Measurements from ENCODE around the gene SLC19A2. TPM values are rescaled to one million over a fixed set of nuclear protein-coding genes. Genes with fewer than 3 reads are reported as not detected.
A peak's percentile ranks its signal among the peaks of the same experiment; 100 is the strongest.

SLC19A2 gene
- total RNA-seq, 2 experiments from 2014 or later = 6.2 to 6.5 TPM

- DNase-seq = no peak
- Mint-ChIP-seq H3K36me3 (no peaks in the 10 kb centered on the region), H3K4me1 (no peaks in the 10 kb centered on the region), H3K27ac (no peak overlapping the region), H3K9me3 (no peaks in the 10 kb centered on the region), H3K4me3 (no peak overlapping the region), H3K27me3 (no peaks in the 10 kb centered on the region)
Measured at GRCh38 chr1:169468982-169469381, 16.8 kb downstream of the SLC19A2 start.

- DNase-seq = no peak
- Mint-ChIP-seq H3K27me3 (no peaks in the 10 kb centered on the region), H3K4me3 (no peak overlapping the region), H3K27ac (no peak overlapping the region), H3K36me3 (no peaks in the 10 kb centered on the region), H3K9me3 (no peaks in the 10 kb centered on the region), H3K4me1 (no peaks in the 10 kb centered on the region)
Measured at GRCh38 chr1:169466259-169467230, 19.2 kb downstream of the SLC19A2 start.

GRCh38 chr1:169465281-169465680 is 20.5 kb downstream of the SLC19A2 start:
- no peaks in the 10 kb centered on the region for H3K9me3 Mint-ChIP-seq
- no peak overlapping the region for H3K27ac Mint-ChIP-seq
- H3K36me3 Mint-ChIP-seq = peaks cover 4% of the 10 kb centered on the region
- peaks cover 7% of the 10 kb centered on the region for H3K4me1 Mint-ChIP-seq
- no peak overlapping the region for H3K4me3 Mint-ChIP-seq
- H3K27me3 Mint-ChIP-seq = peaks cover 8% of the 10 kb centered on the region
- DNase-seq = no peak

- no peak overlapping the region for H3K27ac Mint-ChIP-seq
- DNase-seq = no peak
- H3K4me3 Mint-ChIP-seq = no peak overlapping the region
- peaks cover 11% of the 10 kb centered on the region for H3K4me1 Mint-ChIP-seq
- peaks cover 12% of the 10 kb centered on the region for H3K27me3 Mint-ChIP-seq
- peaks cover 5% of the 10 kb centered on the region for H3K36me3 Mint-ChIP-seq
- peaks cover under 1% of the 10 kb centered on the region for H3K9me3 Mint-ChIP-seq
Measured at GRCh38 chr1:169462385-169462784, 23.4 kb downstream of the SLC19A2 start.

GRCh38 chr1:169461390-169462000 is 24.2 kb downstream of the SLC19A2 start:
- Mint-ChIP-seq H3K4me3 (no peak overlapping the region), H3K4me1 (peaks cover 11% of the 10 kb centered on the region), H3K27me3 (peaks cover 17% of the 10 kb centered on the region), H3K9me3 (peaks cover 8% of the 10 kb centered on the region), H3K27ac (no peak overlapping the region), H3K36me3 (peaks cover 11% of the 10 kb centered on the region)
- no peak for DNase-seq

GRCh38 chr1:169460191-169460833 is 25.4 kb downstream of the SLC19A2 start:
- Mint-ChIP-seq H3K9me3 (peaks cover 8% of the 10 kb centered on the region), H3K27ac (no peak overlapping the region), H3K4me3 (peak overlapping the region; percentile 38), H3K4me1 (peaks cover 14% of the 10 kb centered on the region), H3K36me3 (peaks cover 14% of the 10 kb centered on the region), H3K27me3 (peaks cover 22% of the 10 kb centered on the region)
- peak; percentile 20 for DNase-seq

GRCh38 chr1:169457443-169457842 is 28.3 kb downstream of the SLC19A2 start:
- H3K27ac Mint-ChIP-seq = no peak overlapping the region
- H3K27me3 Mint-ChIP-seq = peaks cover 26% of the 10 kb centered on the region
- H3K36me3 Mint-ChIP-seq = peaks cover 14% of the 10 kb centered on the region
- no peak for DNase-seq
- H3K4me1 Mint-ChIP-seq = peaks cover 14% of the 10 kb centered on the region
- H3K4me3 Mint-ChIP-seq = no peak overlapping the region
- H3K9me3 Mint-ChIP-seq = peaks cover 8% of the 10 kb centered on the region

GRCh38 chr1:169456029-169456428 is 29.7 kb downstream of the SLC19A2 start:
- peaks cover 11% of the 10 kb centered on the region for H3K4me1 Mint-ChIP-seq
- no peak for DNase-seq
- peaks cover 35% of the 10 kb centered on the region for H3K27me3 Mint-ChIP-seq
- peaks cover 8% of the 10 kb centered on the region for H3K9me3 Mint-ChIP-seq
- H3K27ac Mint-ChIP-seq = no peak overlapping the region
- H3K36me3 Mint-ChIP-seq = peaks cover 10% of the 10 kb centered on the region
- H3K4me3 Mint-ChIP-seq = no peak overlapping the region

GRCh38 chr1:169452921-169453320 is 32.8 kb downstream of the SLC19A2 start:
- Mint-ChIP-seq H3K4me1 (peaks cover 3% of the 10 kb centered on the region), H3K27me3 (peaks cover 25% of the 10 kb centered on the region), H3K27ac (no peak overlapping the region), H3K36me3 (peaks cover 10% of the 10 kb centered on the region), H3K4me3 (no peak overlapping the region), H3K9me3 (peaks cover 8% of the 10 kb centered on the region)
- DNase-seq = no peak

- H3K4me1 Mint-ChIP-seq = peaks cover 3% of the 10 kb centered on the region
- H3K4me3 Mint-ChIP-seq = no peak overlapping the region
- no peak overlapping the region for H3K27ac Mint-ChIP-seq
- peaks cover 3% of the 10 kb centered on the region for H3K9me3 Mint-ChIP-seq
- peaks cover 2% of the 10 kb centered on the region for H3K36me3 Mint-ChIP-seq
- no peak for DNase-seq
- peaks cover 19% of the 10 kb centered on the region for H3K27me3 Mint-ChIP-seq
Measured at GRCh38 chr1:169451218-169451824, 34.4 kb downstream of the SLC19A2 start.

- no peak for DNase-seq
- no peak overlapping the region for H3K27ac Mint-ChIP-seq
- no peaks in the 10 kb centered on the region for H3K36me3 Mint-ChIP-seq
- no peaks in the 10 kb centered on the region for H3K4me1 Mint-ChIP-seq
- peaks cover 3% of the 10 kb centered on the region for H3K9me3 Mint-ChIP-seq
- peaks cover 18% of the 10 kb centered on the region for H3K27me3 Mint-ChIP-seq
- H3K4me3 Mint-ChIP-seq = no peak overlapping the region
Measured at GRCh38 chr1:169443923-169444322, 41.8 kb downstream of the SLC19A2 start.

GRCh38 chr1:169427081-169427641 is 58.6 kb downstream of the SLC19A2 start, which contains the start of gene CCDC181:
CCDC181 (minus strand) TSS chr1:169427474; CDS start chr1:169424927, 2,547 bp downstream.
- peak; percentile 69 for DNase-seq
- H3K27ac Mint-ChIP-seq = no peak within 1 kb of the TSS
- H3K9me3 Mint-ChIP-seq = no peaks in the 10 kb centered on the region
- peaks cover 67% of the 10 kb centered on the region for H3K27me3 Mint-ChIP-seq
- peaks cover 1% of the 10 kb centered on the region for H3K36me3 Mint-ChIP-seq
- H3K4me1 Mint-ChIP-seq = peaks cover 4% of the 10 kb centered on the region
- peak within 1 kb of the TSS; percentile 95 for H3K4me3 Mint-ChIP-seq

GRCh38 chr1:169426174-169426705 is 59.5 kb downstream of the SLC19A2 start:
- Mint-ChIP-seq H3K27me3 (peaks cover 59% of the 10 kb centered on the region), H3K4me3 (peak overlapping the region; percentile 95), H3K27ac (no peak overlapping the region), H3K36me3 (no peaks in the 10 kb centered on the region), H3K9me3 (no peaks in the 10 kb centered on the region), H3K4me1 (peaks cover 4% of the 10 kb centered on the region)
- DNase-seq = no peak

GRCh38 chr1:169421309-169421708 is 64.4 kb downstream of the SLC19A2 start:
- Mint-ChIP-seq H3K36me3 (no peaks in the 10 kb centered on the region), H3K4me3 (no peak overlapping the region), H3K9me3 (no peaks in the 10 kb centered on the region), H3K27ac (no peak overlapping the region), H3K27me3 (peaks cover 26% of the 10 kb centered on the region), H3K4me1 (no peaks in the 10 kb centered on the region)
- DNase-seq = no peak

All from activated naive CD8-positive, alpha-beta T cell treated with anti-CD3 and anti-CD28 coated beads for 36 hours (primary cell).